Choroid plexus epithelial cell (primary cell): ENCODE results near the gene IFIT1.
"Not testable (repeated sequence)": the region's sequence is repeated elsewhere in the genome, so short reads cannot be mapped to it uniquely, and the experiment has no call there.

Source experiments
- DNase-seq: peaks from one replicate; pipeline ENCODE4 v3.0.0-alpha.2; 2010; ENCODE audit warnings: low read depth
- H3K4me3 ChIP-seq: 2 replicates; pipeline ENCODE4 v1.5.1; 2011; ENCODE audit warnings: low read depth, mild to moderate bottlenecking, control low read depth, low read length, moderate library complexity
- TF ChIP-seq, protein P1 (sequence below): conservative IDR thresholded peaks from 2 replicates; pipeline ENCODE4 v1.5.1; 2011; ENCODE audit warnings: low read depth, mild to moderate bottlenecking, control low read depth, inconsistent platforms, low read length, moderate library complexity

The IFIT1 gene

DNA sequence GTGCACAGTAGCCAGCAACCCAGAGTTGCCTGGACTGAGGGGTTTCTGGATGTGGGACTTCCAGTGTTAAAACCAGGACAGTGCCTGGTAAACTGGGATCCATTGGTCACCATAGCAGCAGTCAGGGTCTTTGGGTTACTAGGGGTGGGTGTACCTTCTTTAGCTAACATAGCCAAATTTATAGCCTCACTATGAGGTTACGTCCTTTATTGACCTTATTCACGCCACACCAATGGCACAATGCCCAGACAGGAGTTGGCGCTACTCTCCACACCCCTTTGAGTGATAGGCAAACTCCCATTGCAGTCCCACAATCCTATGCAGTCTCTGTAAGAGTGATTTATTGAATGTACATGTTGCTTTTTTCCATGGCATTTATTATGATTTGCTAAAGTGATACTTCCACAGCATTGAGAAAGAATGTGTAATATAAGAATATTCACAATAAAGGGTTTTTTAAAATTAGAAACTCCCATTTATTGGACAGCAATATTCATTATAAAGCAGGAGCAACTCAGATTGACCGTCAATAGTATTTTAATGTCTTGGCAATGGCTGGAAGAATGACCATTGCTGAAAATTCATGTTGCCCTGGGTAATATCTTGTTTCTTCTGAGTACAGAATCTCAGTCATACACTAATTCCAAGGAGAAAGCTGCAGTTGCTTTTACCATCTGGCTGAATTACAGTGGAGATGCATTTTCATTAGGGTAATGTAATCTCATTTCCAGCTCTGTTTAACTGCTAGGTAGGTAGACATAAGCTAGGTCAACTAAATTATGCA is 48.0 kb downstream of the IFIT1 start:
- TF ChIP-seq, protein P1, sequence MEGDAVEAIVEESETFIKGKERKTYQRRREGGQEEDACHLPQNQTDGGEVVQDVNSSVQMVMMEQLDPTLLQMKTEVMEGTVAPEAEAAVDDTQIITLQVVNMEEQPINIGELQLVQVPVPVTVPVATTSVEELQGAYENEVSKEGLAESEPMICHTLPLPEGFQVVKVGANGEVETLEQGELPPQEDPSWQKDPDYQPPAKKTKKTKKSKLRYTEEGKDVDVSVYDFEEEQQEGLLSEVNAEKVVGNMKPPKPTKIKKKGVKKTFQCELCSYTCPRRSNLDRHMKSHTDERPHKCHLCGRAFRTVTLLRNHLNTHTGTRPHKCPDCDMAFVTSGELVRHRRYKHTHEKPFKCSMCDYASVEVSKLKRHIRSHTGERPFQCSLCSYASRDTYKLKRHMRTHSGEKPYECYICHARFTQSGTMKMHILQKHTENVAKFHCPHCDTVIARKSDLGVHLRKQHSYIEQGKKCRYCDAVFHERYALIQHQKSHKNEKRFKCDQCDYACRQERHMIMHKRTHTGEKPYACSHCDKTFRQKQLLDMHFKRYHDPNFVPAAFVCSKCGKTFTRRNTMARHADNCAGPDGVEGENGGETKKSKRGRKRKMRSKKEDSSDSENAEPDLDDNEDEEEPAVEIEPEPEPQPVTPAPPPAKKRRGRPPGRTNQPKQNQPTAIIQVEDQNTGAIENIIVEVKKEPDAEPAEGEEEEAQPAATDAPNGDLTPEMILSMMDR = no peak
- no peak overlapping the region for H3K4me3 ChIP-seq
- no peak for DNase-seq

DNA sequence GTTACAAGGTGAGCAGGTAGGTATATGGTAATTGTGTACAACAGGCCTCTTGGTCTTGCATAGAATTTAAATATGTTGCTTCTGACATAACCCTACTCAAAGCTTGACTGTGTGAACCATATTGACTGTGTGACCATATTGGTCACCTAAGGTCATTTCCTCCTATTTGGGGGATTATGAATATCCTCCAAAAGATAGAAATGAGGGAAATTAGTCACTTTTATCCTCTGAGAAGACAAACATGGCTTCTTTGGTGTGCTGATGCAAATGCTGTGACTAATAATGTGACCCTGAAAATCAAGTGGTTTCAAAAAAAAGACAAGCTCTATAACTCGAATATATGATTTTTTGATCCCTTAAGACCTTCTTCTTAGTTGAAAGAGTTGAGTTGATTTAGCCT is 49.9 kb downstream of the IFIT1 start:
- DNase-seq = no peak
- no peak overlapping the region for H3K4me3 ChIP-seq
- TF ChIP-seq, protein P1 = no peak

DNA sequence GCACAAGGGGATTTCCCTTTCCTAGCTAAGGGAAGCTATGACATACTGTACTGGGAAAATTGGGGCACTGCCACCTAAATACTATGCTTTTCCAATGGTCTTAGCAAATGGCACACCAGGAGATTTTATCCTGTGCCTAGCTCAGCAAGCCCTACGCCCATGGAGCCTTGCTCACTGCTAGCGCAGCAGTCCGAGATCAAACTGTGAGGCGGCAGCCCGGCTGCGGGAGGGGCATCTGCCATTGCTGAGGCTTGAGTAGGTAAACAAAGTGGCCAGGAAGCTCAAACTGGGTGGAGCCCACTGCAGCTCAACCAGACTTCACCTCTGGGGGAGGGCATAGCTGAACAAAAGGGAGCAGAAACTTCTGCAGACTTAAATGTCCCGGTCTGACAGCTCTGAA is 52.4 kb downstream of the IFIT1 start:
- not testable (repeated sequence) for H3K4me3 ChIP-seq, DNase-seq

DNA sequence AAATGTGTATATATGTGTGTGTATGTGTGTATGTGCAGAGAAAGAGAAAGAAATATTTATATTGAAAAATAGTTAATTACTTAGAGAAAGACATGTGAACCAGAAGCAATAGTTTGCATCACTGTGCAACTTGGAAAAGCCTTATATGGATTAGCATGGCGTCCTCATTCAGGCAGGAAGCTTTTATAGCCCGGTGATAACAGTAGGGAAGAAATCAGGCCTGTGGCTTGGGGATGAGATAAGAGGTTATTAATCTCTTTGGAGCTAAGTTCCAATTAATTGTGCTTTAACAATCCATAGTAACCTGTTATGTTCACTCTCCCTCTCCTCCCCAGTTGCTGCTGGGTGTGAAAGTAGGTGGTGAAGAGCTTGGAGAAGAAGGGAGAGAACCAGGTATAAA is 58.5 kb downstream of the IFIT1 start:
- DNase-seq = no peak
- no peak overlapping the region for H3K4me3 ChIP-seq
- TF ChIP-seq, protein P1 = no peak

DNA sequence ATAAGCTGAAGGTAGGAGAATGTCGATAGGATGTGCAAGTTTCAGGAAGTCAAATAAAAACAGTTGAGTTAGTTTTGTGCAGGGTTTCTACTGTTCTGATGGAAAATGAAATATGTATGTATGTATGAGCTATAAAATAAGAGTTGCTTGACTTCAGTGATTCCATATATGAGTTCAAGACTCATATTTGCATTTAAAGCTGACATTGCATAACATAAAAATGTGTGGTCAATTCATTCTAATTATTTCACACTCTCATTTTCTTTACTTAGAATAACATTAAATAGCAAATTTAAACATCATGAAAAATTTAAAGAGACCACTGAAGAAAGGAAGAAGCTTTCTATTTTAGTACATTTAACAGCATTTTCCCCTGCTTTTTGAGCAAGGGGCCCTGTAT is 59.8 kb downstream of the IFIT1 start:
- no peak for DNase-seq
- H3K4me3 ChIP-seq = no peak overlapping the region
- TF ChIP-seq, protein P1 = no peak

DNA sequence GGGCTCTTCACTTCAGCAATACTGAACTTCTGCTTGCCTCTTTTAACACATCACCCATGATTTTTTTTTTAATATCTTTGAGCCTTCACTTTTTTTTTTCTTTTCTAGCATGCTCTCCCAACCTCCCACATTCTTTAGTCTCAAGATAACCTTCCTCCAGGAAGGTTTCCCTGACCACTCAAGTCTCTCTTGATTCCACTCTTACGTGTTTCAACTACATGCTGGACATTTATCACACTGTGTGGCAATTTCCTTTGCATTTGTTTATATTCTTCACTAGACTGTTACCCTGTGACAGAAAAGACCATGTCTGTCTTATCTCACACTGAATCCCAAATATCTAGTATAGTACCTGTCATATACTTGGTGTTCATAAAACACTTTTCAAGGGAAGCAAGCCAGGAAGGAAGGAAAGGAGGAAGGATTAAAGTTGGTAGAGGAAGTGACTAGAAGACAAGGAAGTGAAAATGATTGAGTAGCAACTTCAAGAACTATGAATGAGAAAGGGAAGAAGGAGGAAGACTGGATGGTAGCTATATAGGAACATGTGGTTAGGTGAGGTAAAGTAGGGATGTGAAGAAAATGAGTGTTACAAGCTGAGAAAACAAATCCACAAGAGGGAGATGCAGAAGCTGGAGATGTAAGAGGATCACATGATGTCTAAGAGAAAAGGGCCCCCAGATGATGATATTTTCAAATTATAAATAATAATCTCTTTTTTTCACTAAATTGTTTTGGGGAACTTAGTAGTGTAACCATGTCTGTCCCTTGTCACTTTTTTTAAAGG is 62.3 kb downstream of the IFIT1 start:
- TF ChIP-seq, protein P1 = peak; percentile 35
- no peak overlapping the region for H3K4me3 ChIP-seq
- DNase-seq = peak; percentile 56
